CD4-positive, alpha-beta T cell (primary cell): ENCODE results near the gene IL36A. TPM values are rescaled to one million over a fixed set of nuclear protein-coding genes. Genes with fewer than 3 reads are reported as not detected.
A peak's percentile ranks its signal among the peaks of the same experiment; 100 is the strongest.

Experiments used
- ATAC-seq: fragments of 200-7000 bp; cut with Tn5 transposase; one replicate; pipeline ENCODE4 v1.10.0; 2022; ENCODE audit warnings: mild to moderate bottlenecking; ENCODE audit not compliant: poor library complexity
- CTCF ChIA-PET: fragments of 350-600 bp; sonication (Branson Sonifier 250); formaldehyde crosslinking; loops from one replicate; lab custom pipeline; 2021; ENCODE audit warnings: antibody characterized with exemption, inconsistent platforms; lab: Charles Lee
- POLR2A ChIA-PET: fragments of 350-600 bp; sonication (Branson Sonifier 250); formaldehyde crosslinking; loops from one replicate; lab custom pipeline; 2021; ENCODE audit warnings: antibody characterized with exemption, inconsistent platforms; lab: Charles Lee
- DNase-seq, 14 experiments: peaks; one replicate each; pipeline ENCODE4 v3.0.0-alpha.2; 2013 to 2020; ENCODE audit warnings: mixed read lengths in 2 of 14
- H3K27ac ChIP-seq, 2 donors: one replicate each; pipeline versions ENCODE4 v1.5.1 to v1.7.0; 2013; ENCODE audit warnings: low read length in 2 of 2, low read depth in 1 of 2, mild to moderate bottlenecking in 1 of 2
- H3K27me3 ChIP-seq, 2 experiments: 1 replicate in 1 of 2; 2 replicates in 1 of 2; pipeline versions ENCODE4 v1.6.1 to v1.7.0; 2013; ENCODE audit warnings: low read length in 2 of 2, control low read depth in 1 of 2, mild to moderate bottlenecking in 1 of 2, moderate library complexity in 1 of 2; ENCODE audit not compliant: insufficient read depth in 2 of 2, control insufficient read depth in 1 of 2
- H3K36me3 ChIP-seq: one replicate; pipeline ENCODE4 v1.6.1; 2013; ENCODE audit warnings: low read length, control low read depth; ENCODE audit not compliant: insufficient read depth
- H3K4me1 ChIP-seq: one replicate; pipeline ENCODE4 v1.6.1; 2013; ENCODE audit warnings: low read length, control low read depth; ENCODE audit not compliant: insufficient read depth
- H3K4me3 ChIP-seq: one replicate; pipeline ENCODE4 v1.5.1; 2013; ENCODE audit warnings: mild to moderate bottlenecking, low read length, moderate library complexity
- H3K9me3 ChIP-seq, 2 experiments: 1 replicate in 1 of 2; 2 replicates in 1 of 2; pipeline versions ENCODE4 v1.6.1 to v1.7.0; 2013; ENCODE audit warnings: low read length in 2 of 2, mild to moderate bottlenecking in 2 of 2, control low read depth in 1 of 2, moderate library complexity in 1 of 2; ENCODE audit not compliant: control insufficient read depth in 1 of 2, insufficient read depth in 1 of 2
- H3K27ac Mint-ChIP-seq: one replicate; pipeline ENCODE4 v1.8.0; 2020; ENCODE audit warnings: mixed read lengths
- H3K27me3 Mint-ChIP-seq: one replicate; pipeline ENCODE4 v1.8.0; 2021; ENCODE audit warnings: mixed read lengths
- H3K36me3 Mint-ChIP-seq: one replicate; pipeline ENCODE4 v1.8.0; 2021; ENCODE audit warnings: low read depth, mixed read lengths
- H3K4me1 Mint-ChIP-seq: one replicate; pipeline ENCODE4 v1.8.0; 2021; ENCODE audit warnings: low read depth, mixed read lengths
- H3K4me3 Mint-ChIP-seq: one replicate; pipeline ENCODE4 v1.8.0; 2020; ENCODE audit warnings: mild to moderate bottlenecking, mixed read lengths
- H3K9me3 Mint-ChIP-seq: one replicate; pipeline ENCODE4 v1.8.0; 2020; ENCODE audit warnings: mixed read lengths
- CTCF ChIP-seq: fragments of 200-600 bp; IDR thresholded peaks from one replicate; pipeline ENCODE4 v1.8.0; 2022; ENCODE audit warnings: antibody characterized with exemption, mild to moderate bottlenecking
- intact Hi-C, 2 experiments: fragments of 100-400 bp; cut with DNase I in 1 of 2; cut with micrococcal nuclease in 1 of 2; formaldehyde crosslinking; loops; one replicate each; pipeline versions ENCODE4 v1.15.1 to v1.9.0; 2023 to 2025; cut with DNase I, micrococcal nuclease
- total RNA-seq, 174 experiments: library from RNA in 2 of 174; stranded (reverse) in 2 of 174; gene quantifications; one replicate each; pipeline ENCODE4 v1.2.3 and lab custom pipeline; 2021 to 2026

IL36A gene
- total RNA-seq, 2 experiments from 2014 or later = 0.47 TPM; not detected in 1

- no peaks in the 10 kb centered on the region for H3K27me3 Mint-ChIP-seq
- peak; percentile 94 for ATAC-seq
- DNase-seq = peak in 12 of 14 experiments; percentile 3 to 56 (median 26)
- Histone ChIP-seq H3K36me3 (no peaks in the 10 kb centered on the region), H3K4me1 (peaks cover 18% of the 10 kb centered on the region), H3K27me3 (no peaks in the 10 kb centered on the region), H3K9me3 (peaks cover 0 to 9% of the 10 kb centered on the region in 2 experiments), H3K4me3 (no peak overlapping the region), H3K27ac (peak overlapping the region in 1 of 2 donors; percentile 11)
- intact Hi-C loops = loop anchor here in 1 of 2 experiments (10.0 kb wide), 2 partner anchors 150 to 400 kb away; no protein-coding TSS in a partner anchor
- no peaks in the 10 kb centered on the region for H3K36me3 Mint-ChIP-seq
- H3K27ac Mint-ChIP-seq = peak overlapping the region; percentile 80
- POLR2A ChIA-PET = interaction anchor here (0.8 to 2.3 kb wide), 5 partner anchors 9 to 190 kb away, joined by 3 to 19 read pairs (median 4); no protein-coding TSS in a partner anchor
- peaks cover 5% of the 10 kb centered on the region for H3K9me3 Mint-ChIP-seq
- CTCF ChIA-PET = interaction anchor here (0.7 to 1.5 kb wide), 2 partner anchors 11 to 196 kb away, joined by 3 read pairs; no protein-coding TSS in a partner anchor
- peak; percentile 7 for TF ChIP-seq CTCF
- peak overlapping the region; percentile 39 for H3K4me3 Mint-ChIP-seq
- peaks cover 30% of the 10 kb centered on the region for H3K4me1 Mint-ChIP-seq
These were observed 20.2 kb upstream of the IL36A start for GRCh38 chr2:112985090-112985489.

- TF ChIP-seq CTCF = no peak
- Histone ChIP-seq H3K9me3 (peaks cover 0 to 29% of the 10 kb centered on the region in 2 experiments), H3K4me1 (peaks cover 18% of the 10 kb centered on the region), H3K27ac (no peak overlapping the region), H3K36me3 (no peaks in the 10 kb centered on the region), H3K27me3 (no peaks in the 10 kb centered on the region), H3K4me3 (no peak overlapping the region)
- CTCF ChIA-PET = no interaction called here
- intact Hi-C loops = loop anchor here in 1 of 2 experiments (5.0 to 10.0 kb wide), 3 partner anchors 145 to 395 kb away; partner anchors contain the start of gene PSD4
- Mint-ChIP-seq H3K4me1 (peaks cover 27% of the 10 kb centered on the region), H3K27ac (no peak overlapping the region), H3K9me3 (peaks cover 5% of the 10 kb centered on the region), H3K27me3 (no peaks in the 10 kb centered on the region), H3K36me3 (peaks cover 12% of the 10 kb centered on the region), H3K4me3 (no peak overlapping the region)
- no peak for ATAC-seq
- no peak for DNase-seq
- POLR2A ChIA-PET = no interaction called here
These were observed 15.6 kb upstream of the IL36A start for GRCh38 chr2:112989611-112990010.

GRCh38 chr2:112993831-112994230, 11.4 kb upstream of the IL36A start:
- H3K9me3 ChIP-seq = peaks cover 0 to 29% of the 10 kb centered on the region in 2 experiments
- ATAC-seq = no peak
- ChIA-PET CTCF (no interaction called here), POLR2A (interaction anchor here (1.0 kb wide), 1 partner anchor 9 kb away, joined by 4 read pairs; no protein-coding TSS in a partner anchor)
- H3K27me3 Mint-ChIP-seq = no peaks in the 10 kb centered on the region
- intact Hi-C loops = loop anchor here in 1 of 2 experiments (5.0 kb wide), 1 partner anchor 178 kb away; the partner anchor contains the start of gene PSD4
- H3K4me1 ChIP-seq = peaks cover 27% of the 10 kb centered on the region
- H3K36me3 Mint-ChIP-seq = peaks cover 19% of the 10 kb centered on the region
- no peak for DNase-seq
- H3K4me3 Mint-ChIP-seq = no peak overlapping the region
- H3K36me3 ChIP-seq = no peaks in the 10 kb centered on the region
- H3K4me3 ChIP-seq = no peak overlapping the region
- peak overlapping the region; percentile 91 for H3K27ac Mint-ChIP-seq
- H3K9me3 Mint-ChIP-seq = peaks cover 5% of the 10 kb centered on the region
- no peaks in the 10 kb centered on the region for H3K27me3 ChIP-seq
- no peak overlapping the region for H3K27ac ChIP-seq
- TF ChIP-seq CTCF = no peak
- H3K4me1 Mint-ChIP-seq = peaks cover 49% of the 10 kb centered on the region
